Hindlimb muscle (tissue), 1 donor: ENCODE measurements around the gene AUNIP. TPM values are rescaled to one million over a fixed set of nuclear protein-coding genes. Genes with fewer than 3 reads are reported as not detected.
A peak's percentile ranks its signal among the peaks of the same experiment; 100 is the strongest.

Experiments used
- DNase-seq: peaks from one replicate; pipeline ENCODE4 v3.0.0-alpha.2; 2013
- polyA plus RNA-seq: library from polyadenylated mRNA; unstranded; fragments of 120-200 nt; gene quantifications from one replicate; pipeline ENCODE4 v1.2.1, GENCODE V29; 2013; ENCODE audit not compliant: insufficient read length

The AUNIP gene
- polyA plus RNA-seq, 1 donor = 0.92 TPM

DNA sequence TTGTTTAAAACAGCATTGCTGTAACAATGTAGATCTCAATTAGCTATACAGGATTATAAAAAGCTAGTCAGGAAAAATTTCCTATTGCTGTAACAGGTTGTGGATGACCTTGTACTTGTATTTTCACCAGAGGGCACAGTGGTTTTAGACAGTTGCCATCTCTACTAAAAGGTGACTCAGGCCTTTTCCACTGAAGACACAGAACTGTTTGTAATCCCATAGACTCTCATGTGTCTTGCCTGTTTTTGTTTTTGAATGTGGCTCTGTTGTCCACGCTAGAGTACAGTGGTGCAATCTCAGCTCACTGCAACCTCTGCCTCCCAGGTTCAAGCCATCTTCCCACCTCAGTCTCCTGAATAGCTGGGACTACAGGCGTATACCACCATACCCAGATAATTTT lies 33.7 kb downstream of the AUNIP start:
- DNase-seq = no peak

DNA sequence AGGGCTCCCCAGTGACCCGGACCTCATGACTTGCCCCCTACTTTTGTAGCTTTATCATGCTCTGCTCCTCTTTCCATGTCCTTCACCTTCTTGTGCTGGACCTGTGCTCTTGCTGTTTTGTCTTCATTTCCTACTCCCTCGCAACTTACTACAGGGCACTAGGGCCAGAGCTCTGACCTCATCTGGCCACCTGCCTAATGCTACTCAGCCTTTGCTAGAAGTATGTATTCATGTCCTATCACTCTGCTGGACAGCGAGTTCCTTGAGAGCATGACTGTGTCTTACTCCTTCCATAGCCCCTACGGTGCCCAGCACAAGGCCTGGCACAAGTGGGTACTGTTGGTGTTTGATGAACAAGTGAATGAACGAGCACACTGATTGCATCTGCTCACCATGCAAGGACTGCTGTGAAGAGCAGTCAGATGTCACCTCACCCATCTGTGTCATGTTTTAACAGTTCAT lies 37.6 kb downstream of the AUNIP start:
- no peak for DNase-seq

DNA sequence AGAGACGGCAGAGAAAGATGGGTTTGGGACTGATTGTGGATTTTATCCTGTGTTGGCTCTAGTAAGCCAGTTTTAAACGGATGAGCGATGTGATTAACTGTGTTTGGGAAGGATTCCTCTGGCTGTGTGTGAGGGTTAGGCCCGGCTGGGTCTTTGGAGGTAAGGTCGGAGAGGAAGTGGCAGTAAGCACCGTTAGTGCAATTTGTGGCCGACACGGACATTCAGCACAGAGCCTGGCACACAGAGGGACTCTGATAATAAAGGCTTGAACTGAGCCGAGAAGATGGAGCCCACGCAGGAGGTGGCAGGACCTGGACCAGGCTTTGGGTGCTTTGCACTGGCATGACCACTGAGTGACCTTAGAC lies 38.2 kb downstream of the AUNIP start:
- no peak for DNase-seq

DNA sequence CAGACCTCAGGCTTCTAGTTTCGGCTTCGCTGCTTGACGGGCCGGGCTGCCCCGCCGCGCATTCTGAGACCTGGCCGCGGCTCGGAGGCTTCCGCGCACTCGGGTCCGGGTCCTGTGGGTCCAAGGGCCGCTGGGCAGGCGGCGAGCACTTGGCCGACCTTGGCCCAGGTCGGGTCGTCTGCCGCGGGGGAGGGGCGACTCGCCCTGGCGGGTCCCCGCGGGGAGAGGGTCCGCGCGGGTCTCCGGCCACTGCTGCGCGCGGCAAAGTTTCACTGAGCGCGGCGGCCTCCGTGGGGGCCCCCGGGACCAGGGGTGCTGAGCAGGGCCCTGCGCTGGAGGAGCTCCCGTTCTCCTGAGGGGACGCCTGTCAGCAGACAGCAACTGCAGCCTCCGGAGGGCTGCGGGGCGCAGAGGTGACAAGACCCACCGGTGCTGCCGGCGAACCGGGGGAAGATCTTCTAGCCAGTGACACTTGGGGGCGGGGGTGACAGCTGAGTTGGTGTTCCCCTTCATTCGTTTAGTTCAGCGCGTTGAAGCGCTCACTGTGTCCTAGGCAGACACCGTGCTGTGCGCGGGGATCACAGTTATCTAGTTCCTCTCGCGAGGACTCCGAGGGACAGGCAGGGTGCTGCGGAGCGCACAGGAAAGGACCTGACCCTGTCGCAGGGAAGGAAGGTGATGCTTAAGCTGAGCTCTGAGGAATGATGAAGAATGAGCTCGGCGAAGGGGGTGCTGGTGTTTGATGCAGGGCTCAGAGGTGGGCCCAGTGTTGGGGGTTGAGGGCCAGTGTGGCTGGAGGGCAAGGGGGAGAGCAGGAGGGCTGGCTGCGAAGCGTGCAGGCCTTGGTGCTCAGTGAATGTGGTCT lies 38.8 kb downstream of the AUNIP start:
- DNase-seq = no peak

DNA sequence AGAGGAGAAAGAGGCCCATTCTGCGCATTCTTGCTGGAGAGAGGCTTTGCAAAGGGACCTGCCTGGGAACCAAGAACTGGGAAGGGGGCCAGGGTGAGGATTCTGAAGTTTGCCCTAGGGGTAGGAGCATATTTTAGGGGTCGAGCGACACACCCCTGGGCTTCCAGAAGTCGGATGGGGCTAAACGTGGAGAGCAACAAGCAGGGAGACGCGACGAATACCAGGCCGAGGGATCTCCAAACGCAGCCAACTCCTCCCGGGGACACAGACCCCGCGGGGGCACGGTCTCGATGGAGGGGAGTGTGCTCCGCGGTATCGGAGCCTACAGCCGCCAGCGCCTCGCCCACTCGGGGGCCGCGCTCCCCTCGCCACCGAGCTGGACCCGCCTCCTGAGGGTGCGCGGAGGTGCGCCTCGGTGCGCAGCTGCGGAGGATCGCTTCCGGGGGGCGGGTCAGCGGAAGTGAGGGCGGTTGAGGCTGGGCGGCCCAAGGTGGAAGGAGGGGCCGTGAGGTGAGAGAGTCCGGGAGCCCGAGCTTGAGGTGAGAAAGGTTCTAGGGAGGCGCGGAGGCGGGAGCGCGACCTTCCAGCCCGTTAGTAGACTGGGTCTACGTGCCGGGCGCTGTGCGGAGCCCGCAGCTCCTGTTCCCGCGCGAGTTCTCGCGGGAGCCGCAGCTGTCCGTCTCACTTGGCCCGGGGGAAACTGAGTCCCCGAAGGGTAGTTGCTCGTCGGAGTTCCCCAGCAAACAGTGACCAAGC lies 39.6 kb downstream of the AUNIP start, which contains the start of gene MTFR1L:
Gene MTFR1L (plus strand): TSS at position 464 of the 756 bp plus-strand sequence. CDS start 3,151 bp downstream, outside the sequence.
- peak; percentile 89 for DNase-seq

DNA sequence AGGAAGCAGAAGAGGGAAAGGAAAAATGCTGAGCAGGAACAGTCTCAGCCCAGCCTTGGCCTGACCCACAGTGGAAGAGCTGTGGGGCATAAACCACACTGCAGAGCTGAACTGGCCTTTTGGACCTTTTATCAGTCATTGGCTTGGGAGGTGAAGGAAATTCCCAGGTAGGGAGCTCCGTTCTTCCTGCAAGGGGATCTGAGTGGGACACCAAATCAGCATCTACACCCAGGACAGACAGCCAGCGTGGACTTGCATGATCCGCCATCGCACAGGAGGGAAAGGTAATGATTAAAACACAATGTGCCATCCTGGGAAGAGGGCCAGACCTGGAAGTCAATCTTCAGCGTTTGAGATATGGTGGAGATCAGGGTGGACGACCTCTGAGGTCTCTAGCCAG lies 40.7 kb downstream of the AUNIP start:
- no peak for DNase-seq

DNA sequence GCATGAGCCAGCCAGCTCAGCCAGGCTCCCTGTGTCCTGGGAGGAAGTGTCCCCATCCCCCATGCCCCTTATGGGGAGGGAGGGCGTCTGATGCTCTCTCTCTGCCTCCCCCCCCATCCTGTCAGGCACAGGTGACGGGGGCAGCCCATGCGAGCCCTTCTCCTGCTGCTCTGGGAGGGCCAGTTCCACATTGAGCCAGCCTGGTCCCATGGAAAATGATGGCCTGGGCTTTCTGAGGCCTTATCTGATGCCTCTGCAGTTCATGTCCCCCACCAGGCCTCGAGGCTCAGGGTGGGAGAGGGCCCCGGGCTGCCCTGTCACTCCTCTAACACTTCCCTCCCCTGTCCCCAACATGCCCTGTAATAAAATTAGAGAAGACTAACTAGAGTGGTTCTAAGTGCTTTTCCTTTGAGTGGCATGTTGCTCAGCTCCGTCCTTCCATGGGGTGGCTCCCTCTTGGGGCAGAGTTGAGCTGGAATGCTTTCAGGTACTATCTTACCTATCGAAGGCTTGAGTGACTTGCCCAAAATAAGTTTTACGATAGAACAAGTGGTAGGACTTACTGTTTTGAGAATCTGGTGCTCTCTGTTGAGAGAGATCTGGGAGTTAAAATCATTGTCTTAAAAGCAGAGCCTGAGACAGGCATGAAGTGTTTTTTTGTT lies 41.3 kb downstream of the AUNIP start:
- DNase-seq = no peak

DNA sequence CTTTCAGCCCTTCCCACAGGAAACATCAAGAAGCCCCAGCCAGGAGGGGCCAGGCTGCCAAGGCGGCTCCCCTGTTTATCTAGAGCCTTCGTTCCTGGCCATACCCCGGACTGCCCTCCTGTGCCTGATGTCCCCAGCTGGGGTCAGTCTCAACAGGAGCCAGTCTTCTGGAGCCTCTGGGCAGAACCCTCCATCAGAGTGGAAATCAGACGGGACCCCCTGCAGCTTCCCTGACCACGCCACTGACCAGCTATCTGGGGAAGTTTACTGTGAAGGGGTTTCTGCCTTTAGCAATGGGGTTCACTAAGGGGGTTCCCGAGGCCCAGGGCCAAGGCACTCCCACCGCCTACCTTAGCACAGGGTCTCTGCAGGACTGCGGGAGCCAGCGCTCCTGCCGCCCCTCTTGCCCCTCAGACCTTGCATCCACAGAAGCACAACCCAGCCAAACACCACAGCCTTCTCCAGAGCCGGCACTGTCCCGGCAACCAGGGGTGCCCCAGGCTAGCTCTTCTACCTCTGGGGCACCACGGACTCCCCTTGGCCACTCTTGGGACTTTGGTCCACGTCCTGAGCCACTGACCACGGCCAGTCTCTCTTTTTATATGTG lies 43.0 kb downstream of the AUNIP start:
- no peak for DNase-seq

DNA sequence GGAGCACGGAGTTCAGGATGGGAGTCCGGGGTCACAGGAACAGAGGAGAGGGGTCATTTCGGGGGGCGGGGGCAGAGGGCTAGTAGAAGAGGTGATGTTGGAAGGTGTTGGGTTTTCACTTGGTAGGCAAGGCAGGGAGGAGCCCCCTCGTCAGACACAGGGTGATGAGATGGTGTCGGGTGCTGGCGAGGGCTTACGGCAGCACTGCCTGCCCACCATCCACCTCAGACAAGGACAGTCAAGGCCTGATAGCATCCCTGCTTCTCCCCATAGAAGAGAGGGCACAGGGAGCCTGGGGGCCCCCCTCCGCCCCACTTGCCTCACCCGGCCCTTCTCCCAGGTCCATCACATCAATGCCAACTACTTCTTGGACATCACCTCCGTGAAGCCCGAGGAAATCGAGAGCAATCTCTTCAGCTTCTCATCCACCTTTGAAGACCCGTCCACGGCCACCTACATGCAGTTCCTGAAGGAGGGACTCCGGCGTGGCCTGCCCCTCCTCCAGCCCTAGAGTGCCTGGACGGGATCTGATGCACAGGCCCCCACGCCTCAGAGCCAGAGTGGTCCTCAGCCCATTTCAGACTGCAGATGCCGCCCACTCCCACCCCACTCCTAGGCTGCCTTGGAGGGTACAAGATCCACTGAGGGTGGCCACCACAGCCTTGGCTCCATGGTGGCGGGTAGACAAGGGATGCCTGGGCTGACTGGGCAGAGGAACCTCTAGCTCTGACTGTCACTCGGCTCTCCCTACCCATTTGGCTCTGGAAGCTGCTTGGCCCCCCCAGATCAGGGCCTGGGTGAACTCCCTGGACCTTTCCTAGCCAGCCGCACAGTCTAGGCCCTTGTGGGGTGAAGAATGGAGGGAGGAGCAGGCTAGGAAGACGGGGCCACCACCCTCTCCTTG lies 43.8 kb downstream of the AUNIP start:
- no peak for DNase-seq

DNA sequence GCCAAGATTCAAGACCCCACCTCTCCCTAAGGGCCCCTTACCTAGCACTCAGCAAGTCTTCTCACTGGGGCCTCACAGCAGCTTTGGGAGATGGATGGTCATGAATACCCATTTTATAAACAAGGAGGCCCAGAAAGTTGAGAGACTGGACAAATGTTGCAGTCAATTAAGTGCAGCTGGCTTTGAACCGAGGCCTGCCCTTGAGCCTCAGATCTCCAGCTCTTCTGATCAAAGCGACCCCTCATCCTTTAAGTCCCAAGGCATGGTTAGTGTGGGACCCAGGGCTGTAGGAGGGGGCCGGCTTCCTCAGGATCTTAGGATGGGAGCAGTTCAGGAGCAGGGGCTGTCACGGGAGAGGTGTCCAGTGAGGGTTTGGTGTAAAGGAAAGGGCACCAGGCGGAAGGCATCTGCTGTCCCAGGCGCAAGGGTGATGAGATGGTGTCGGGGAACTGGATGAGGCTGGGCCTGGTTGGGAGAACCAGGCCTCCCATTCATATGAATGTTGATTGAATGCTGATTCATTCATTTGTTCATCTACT lies 44.6 kb downstream of the AUNIP start:
- no peak for DNase-seq

DNA sequence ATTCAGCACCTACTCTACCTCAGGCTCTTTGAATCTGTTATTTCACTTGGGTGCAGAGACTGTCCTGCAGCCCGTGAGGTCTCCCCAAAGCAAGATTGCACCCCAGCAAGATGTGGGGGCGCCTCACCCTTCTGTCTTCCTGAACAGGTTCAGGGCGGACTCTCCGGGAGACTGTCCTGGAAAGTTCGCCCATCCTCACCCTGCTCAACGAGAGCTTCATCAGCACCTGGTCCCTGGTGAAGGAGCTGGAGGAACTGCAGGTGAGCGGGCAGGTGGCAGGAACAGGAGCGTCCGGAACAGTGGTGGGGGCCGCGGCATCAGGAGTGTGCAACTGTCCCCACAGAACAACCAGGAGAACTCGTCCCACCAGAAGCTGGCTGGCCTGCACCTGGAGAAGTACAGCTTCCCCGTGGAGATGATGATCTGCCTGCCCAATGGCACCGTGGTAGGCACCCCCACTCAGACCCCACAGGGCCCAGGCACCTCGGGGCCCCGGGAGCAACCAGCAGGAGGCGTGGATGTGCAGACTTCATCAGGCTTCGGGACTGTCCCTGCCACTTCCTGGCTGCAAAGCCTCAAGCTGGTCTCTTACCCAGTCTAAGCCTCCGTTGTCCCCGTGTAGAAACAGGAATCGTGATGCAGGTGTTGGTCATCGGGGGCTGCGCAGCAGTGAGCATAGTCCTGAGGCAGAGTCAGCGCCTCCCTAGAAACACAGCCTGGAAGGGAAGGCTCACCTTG lies 45.4 kb downstream of the AUNIP start:
- DNase-seq = no peak

DNA sequence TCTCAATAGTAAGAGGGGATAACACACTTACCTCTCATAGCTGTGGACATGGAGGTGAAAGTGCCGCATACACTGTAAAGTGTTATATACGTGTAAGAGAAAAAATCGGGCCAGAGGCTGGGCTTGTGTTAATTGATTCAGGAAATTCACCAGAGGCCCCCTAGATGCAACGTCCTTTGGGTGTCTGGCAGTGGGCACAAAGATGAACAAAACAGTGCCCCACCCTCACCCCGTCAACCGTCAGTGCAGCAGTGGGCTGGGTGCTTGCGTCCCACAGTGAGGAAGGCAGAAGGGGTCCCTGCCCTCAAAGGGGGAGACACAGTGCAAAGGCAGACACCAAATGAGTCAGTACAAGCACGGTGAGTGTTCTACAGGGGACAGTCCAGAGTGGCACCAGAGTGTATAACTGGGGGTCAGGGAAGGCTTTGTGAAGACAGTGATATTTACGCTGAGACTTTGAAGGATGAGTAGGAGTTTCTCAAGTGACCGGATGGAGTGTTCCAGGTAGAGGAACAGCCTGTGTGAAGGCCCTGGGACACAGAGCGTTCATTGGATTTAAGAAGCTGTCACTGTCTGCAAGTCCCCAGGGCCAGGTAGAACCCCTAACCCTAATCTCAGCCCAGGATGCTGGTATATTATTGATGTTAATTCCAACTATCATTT lies 46.1 kb downstream of the AUNIP start:
- DNase-seq = no peak

DNA sequence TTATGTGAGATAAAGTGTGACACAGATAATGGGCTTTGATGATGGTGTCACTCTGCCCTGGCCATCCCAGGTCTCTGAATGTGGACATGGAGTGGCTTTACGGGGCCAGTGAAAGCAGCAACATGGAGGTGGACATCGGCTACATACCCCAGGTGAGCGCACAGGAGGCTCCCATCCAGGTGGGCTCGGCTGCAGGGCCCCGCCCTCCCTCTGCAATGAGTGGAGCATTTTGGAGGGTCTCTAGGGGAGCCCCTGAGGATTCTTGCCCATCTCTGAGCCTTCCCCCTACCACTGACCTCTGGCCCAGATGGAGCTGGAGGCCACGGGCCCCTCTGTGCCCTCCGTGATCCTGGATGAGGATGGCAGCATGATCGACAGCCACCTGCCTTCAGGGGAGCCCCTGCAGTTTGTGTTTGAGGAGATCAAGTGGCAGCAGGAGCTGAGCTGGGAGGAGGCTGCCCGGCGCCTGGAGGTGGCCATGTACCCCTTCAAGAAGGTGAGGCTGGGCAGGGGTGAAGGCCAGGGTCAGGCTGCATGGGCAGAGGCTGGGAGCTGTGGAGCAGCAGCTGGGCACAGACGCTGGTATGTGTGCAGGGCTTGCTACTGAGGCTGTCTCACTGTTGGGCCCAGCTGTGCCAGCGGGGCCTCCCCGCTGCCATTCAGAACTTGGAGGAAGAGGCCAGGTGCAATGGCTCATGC lies 47.7 kb downstream of the AUNIP start:
- DNase-seq = no peak

DNA sequence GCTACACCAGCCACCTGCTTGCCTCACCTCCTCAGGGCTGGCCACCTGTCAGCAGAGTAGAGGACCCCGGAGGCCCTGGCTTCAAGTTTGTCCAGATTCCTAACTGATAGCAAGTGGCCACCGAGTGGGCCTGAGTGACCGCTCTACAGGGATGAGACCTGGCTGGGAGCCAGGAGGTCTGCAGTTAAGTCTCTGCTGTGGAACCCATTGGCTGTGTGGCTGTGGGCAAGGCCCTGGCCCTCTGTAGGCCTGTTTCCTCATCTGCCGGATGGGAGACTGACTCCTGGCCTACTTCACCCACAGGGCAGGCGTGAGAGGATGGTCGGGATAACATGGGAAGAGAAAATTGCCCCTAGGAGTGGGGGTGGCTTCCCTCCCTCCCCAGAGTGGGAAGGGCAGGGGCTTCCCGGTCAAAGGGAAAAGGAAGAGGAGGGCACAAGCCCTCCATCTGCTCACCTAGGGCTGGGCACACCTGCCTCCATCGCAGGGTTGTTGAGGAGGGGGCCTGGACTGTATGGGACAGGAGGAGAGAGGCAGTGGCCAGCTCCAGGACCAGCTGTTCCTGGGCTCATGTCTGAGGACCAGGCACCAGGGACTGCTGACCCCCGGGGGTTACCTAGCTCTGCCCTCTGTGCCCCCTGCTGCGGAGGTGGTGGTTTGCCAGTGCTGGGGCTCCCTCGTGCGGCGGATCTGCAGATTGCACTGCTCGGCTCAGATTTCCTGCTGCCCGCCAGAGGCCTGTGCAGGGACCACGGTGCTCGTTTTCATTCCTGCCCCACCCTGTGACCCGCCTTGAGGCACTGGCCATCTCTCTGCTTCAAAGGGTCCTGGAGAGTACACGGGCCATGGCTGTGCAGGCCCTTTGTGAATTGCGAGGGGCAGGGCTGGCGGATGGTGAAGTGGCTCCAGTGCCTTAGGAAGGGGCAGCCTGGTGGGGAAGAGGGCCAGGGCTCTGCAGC lies 48.6 kb downstream of the AUNIP start:
- peak; percentile 60 for DNase-seq

DNA sequence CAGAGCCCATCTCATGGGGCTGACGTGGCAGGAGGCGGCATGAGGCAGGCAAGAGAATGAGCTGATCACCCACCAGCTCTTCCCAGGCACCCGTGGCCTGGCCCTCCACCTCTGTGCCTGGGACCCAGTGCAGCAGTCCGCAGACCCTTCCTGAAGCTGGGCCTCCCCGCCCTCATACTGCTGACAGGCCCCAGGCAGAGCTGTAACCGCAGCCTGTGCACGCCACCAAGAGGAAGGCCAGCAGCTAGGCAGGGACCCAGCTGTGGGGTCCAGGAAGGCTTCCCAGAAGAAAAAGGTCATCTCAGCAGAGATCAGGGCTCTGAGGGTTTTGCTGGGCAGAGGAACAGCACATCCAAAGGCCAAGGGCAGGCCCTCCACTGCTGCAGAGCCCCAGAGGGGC lies 49.3 kb downstream of the AUNIP start:
- DNase-seq = no peak

DNA sequence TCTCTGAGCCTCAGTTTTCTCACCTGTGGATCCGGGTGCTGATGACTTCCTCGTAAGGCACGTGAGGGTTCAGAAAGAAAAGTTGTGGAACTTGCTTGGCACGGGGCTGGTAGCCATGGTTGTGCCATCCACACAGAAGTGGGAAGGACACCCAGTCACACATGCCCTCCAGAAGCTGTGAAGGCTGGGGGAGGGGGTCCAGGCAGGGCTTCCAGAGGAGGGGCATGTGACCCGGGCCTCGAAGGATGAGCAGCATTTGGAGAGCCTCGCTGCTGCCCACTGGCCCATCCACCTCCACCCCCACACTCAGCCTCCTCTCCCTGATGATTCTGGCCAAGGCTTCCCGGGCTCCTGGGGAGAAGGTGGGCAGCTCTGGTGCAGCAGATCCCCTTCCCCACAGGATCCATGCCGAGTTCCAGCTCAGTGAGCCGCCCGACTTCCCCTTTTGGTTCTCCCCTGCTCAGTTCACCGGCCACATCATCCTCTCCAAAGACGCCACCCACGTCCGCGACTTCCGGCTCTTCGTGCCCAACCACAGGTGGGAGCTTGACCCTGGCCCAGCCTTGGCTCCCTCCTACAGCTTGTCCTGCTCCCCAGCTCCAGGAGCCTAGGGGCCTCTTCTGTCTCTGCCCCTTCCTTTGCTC lies 49.9 kb downstream of the AUNIP start:
- no peak for DNase-seq

DNA sequence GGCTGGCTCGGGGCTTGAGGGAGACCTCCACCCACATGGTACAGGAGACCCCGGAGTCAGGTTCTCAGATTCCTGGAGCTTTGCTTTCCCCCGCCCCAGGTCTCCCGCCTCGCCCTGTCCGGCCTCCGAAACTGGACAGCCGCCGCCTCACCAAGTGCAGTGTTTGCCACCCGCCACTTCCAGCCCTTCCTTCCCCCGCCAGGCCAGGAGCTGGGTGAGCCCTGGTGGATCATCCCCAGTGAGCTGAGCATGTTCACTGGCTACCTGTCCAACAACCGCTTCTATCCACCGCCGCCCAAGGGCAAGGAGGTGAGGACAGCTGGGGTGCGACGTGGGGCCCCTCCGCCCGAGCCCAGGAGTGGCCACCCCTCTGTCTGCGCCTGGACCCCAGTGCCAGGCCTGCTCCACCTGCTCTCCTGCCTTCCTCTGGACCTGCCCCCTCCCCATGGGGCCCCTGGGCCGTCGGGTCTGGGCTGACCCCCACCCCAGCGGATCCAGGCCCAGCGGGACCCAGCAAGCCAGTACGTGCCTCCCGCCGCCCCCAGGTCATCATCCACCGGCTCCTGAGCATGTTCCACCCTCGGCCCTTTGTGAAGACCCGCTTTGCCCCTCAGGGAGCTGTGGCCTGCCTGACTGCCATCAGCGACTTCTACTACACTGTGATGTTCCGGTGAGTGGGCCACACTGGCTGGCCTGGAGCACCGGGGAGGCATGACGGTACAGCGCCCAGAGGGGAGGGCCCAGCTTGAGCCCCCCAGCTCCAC lies 50.6 kb downstream of the AUNIP start:
- no peak for DNase-seq
